ENCODE data around the gene ITGAL. TPM values are rescaled to one million over a fixed set of nuclear protein-coding genes. Genes with fewer than 3 reads are reported as not detected.

Gene ITGAL
- total and polyA plus RNA-seq, 2 of the 13 experiments (the other 11 are each of a cell fraction or from before 2014, with no cell fraction given): 0.86 to 1.2 TPM

GRCh38 chr16:30567991-30568638 is 95.6 kb downstream of the ITGAL start:
- ChIA-PET CTCF (ENCODE audit: low intra/inter-chr PET ratio, low total read pairs) (no interaction called here), POLR2A (interaction anchor here (0.5 to 3.9 kb wide), 10 partner anchors 10 to 402 kb away, joined by 3 to 36 read pairs (median 4); partner anchors contain the start of genes SEPHS2, ZNF689, ZNF747 and ZNF764)
- no peak overlapping the region for H3K4me3 ChIP-seq (replicated peaks in 1 of 3; ENCODE audit: insufficient read depth in 1 of 3, low read depth in 2 of 3, low read length in 3 of 3)
- no peak overlapping the region for H3K9ac ChIP-seq (ENCODE audit: insufficient read depth, low read depth, low read length)
- in situ Hi-C loops (cut with HindIII; ENCODE audit: extremely low pct_ligation_motif_present, low pct_unique_long_range_greater_than_20kb): no loop called here
- no peak overlapping the region for H2AFZ ChIP-seq (ENCODE audit: low read length)
- DNase-seq (ENCODE audit: low spot score) (peak; percentile 62), FAIRE-seq (peak; percentile 34), ATAC-seq (no peak)
- H3K4me2 ChIP-seq (ENCODE audit: low read depth, low read length): peak overlapping the region; percentile 37
- intact Hi-C loops (cut with micrococcal nuclease; ENCODE audit: unreplicated experiment): loop anchor here (1.0 kb wide), 1 partner anchor 29 kb away; no protein-coding TSS in a partner anchor
- no peaks in the 10 kb centered on the region for H3K9me3 ChIP-seq (ENCODE audit: low read length)
- H3K79me2 ChIP-seq (ENCODE audit: insufficient read depth, low read length): peaks cover 2% of the 10 kb centered on the region
- BruUV-seq (replicated peaks): no TSS peak
- H4K20me1 ChIP-seq (ENCODE audit: insufficient read depth, low read length): no peaks in the 10 kb centered on the region
- H3K27me3 ChIP-seq (ENCODE audit: control insufficient read depth in 1 of 2, insufficient read depth in 2 of 2, low read length in 2 of 2): no peaks in the 10 kb centered on the region
- WGBS (ENCODE audit: low lambda C conversion rate): 6% methylated on average over 6 of the region's 6 CpGs
- H3K36me3 ChIP-seq (replicated peaks in 1 of 2; ENCODE audit: control insufficient read depth in 1 of 2, insufficient read depth in 2 of 2, low read length in 2 of 2): no peaks in the 10 kb centered on the region
- H3K27ac ChIP-seq (ENCODE audit: extremely low read length, insufficient read depth, low read length): no peak overlapping the region
- peaks cover 57% of the 10 kb centered on the region for H3K4me1 ChIP-seq (ENCODE audit: insufficient read depth, low read length)
- 0 out of 2 replicates have a peak, but pooled peaks have one; percentile 8 for TF ChIP-seq FOSL2 (CRISPR knock-in tag; IDR thresholded peaks at IDR 0.05)
- no peak for TF ChIP-seq XBP1 (CRISPR knock-in tag; IDR thresholded peaks at IDR 0.05)
- peak; percentile 91 for TF ChIP-seq CEBPB (IDR thresholded peaks at IDR 0.05; ENCODE audit: borderline replicate concordance, low read depth, low read length)
- no peak for TF ChIP-seq ZNF367 (CRISPR knock-in tag; IDR thresholded peaks at IDR 0.05; ENCODE audit: borderline replicate concordance)
- 0 out of 2 replicates have a peak, but pooled peaks have one; percentile 16 for TF ChIP-seq ZMYM2 (CRISPR knock-in tag; IDR thresholded peaks at IDR 0.05)
- peak; percentile 53; the same call in 1 of the 2 replicates for TF ChIP-seq SAP130 (CRISPR knock-in tag; IDR thresholded peaks at IDR 0.05; ENCODE audit: low read depth)
- TF ChIP-seq MEF2D (CRISPR knock-in tag; IDR thresholded peaks at IDR 0.05): no peak
- TF ChIP-seq NPAS2 (CRISPR knock-in tag; IDR thresholded peaks at IDR 0.05; ENCODE audit: borderline replicate concordance): no peak
- TF ChIP-seq, protein P1, sequence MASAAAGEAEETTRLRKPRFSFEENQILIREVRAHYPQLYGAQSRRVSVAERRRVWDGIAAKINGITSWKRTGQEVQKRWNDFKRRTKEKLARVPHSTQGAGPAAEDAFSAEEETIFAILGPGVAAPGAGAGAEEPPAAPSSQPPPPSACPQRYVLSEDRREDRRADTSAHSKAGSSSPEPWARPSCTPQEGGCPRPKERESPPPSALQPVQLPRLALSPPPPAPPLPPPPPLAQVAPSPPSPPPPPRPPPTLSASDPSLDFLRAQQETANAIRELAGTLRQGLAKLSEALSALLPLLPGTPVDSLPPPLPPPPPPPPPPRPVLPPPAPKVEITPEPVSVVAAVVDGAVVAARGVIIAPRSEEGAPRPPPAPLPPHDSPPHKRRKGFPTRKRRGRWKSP (CRISPR knock-in tag; IDR thresholded peaks at IDR 0.05): peak; percentile 32; the same call in 1 of the 2 replicates
- TF ChIP-seq ZBTB20 (CRISPR knock-in tag; IDR thresholded peaks at IDR 0.05; ENCODE audit: borderline replicate concordance, low read depth): no peak
- TF ChIP-seq ETS1 (CRISPR knock-in tag; IDR thresholded peaks at IDR 0.05): no peak
- peak; percentile 42; the same call in 1 of the 2 replicates for TF ChIP-seq HDAC1 (CRISPR knock-in tag; IDR thresholded peaks at IDR 0.05)
- peak; percentile 38; the same call in 1 of the 2 replicates for TF ChIP-seq ZNF614 (CRISPR knock-in tag; IDR thresholded peaks at IDR 0.05; ENCODE audit: borderline replicate concordance)
- TF ChIP-seq KLF13 (CRISPR knock-in tag; IDR thresholded peaks at IDR 0.05): no peak
- 0 out of 2 replicates have a peak, but pooled peaks have one; percentile 19 for TF ChIP-seq ZSCAN9 (CRISPR knock-in tag; IDR thresholded peaks at IDR 0.05; ENCODE audit: borderline replicate concordance)
- TF ChIP-seq CCDC6 (CRISPR knock-in tag; IDR thresholded peaks at IDR 0.05): no peak
- peak; percentile 86 for TF ChIP-seq CEBPG (CRISPR knock-in tag; IDR thresholded peaks at IDR 0.05)
- peak; percentile 49; the same call in 1 of the 2 replicates for TF ChIP-seq FOXP4 (CRISPR knock-in tag; IDR thresholded peaks at IDR 0.05)
- TF ChIP-seq ZNF180 (CRISPR knock-in tag; IDR thresholded peaks at IDR 0.05; ENCODE audit: borderline replicate concordance, low read depth): no peak
- peak; percentile 35; the same call in 1 of the 2 replicates for TF ChIP-seq KLF6 (CRISPR knock-in tag; IDR thresholded peaks at IDR 0.05)
- TF ChIP-seq ZNF121 (CRISPR knock-in tag; IDR thresholded peaks at IDR 0.05): peak; percentile 92
